ENCODE results near the gene KRTAP12-2.

DNA sequence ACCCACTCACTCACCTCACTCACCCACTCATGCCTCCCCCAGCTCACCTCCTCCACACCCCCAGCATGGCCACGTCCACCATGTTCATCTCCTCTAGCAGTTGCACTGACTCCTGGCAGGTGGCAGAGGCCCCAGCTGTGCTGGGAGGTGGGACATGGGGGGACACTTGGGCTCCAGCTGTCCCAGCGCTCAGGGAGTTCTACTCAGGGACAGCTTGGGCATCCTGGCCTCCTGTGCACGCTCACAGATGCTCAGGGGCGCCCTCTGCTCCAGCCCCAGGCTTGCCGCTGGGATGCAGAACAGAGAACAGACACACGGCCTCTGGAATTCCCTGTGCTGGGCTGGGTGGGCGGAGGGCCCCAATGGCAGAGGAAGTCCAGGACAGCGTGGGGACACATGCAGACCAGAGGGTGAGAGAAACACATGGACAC lies 49.6 kb downstream of the KRTAP12-2 start:
- TF ChIP-seq, protein P1, sequence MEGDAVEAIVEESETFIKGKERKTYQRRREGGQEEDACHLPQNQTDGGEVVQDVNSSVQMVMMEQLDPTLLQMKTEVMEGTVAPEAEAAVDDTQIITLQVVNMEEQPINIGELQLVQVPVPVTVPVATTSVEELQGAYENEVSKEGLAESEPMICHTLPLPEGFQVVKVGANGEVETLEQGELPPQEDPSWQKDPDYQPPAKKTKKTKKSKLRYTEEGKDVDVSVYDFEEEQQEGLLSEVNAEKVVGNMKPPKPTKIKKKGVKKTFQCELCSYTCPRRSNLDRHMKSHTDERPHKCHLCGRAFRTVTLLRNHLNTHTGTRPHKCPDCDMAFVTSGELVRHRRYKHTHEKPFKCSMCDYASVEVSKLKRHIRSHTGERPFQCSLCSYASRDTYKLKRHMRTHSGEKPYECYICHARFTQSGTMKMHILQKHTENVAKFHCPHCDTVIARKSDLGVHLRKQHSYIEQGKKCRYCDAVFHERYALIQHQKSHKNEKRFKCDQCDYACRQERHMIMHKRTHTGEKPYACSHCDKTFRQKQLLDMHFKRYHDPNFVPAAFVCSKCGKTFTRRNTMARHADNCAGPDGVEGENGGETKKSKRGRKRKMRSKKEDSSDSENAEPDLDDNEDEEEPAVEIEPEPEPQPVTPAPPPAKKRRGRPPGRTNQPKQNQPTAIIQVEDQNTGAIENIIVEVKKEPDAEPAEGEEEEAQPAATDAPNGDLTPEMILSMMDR (IDR thresholded peaks at IDR 0.05; ENCODE audit: low read length) = no peak
- TF ChIP-seq EZH2 (optimal IDR thresholded peaks at IDR 0.05; ENCODE audit: low read depth, low read length) = no peak

Measured in MM.1S (cell line).